Endothelial cell of umbilical vein (primary cell): Measurements from ENCODE around the gene TSPAN31.

Experiments
- CTCF ChIP-seq, 2 donors: IDR thresholded peaks; 1 replicate in 1 of 2; 2 replicates in 1 of 2; pipeline ENCODE4 v1.5.1; 2011; ENCODE audit warnings: low read length in 2 of 2, mild to moderate bottlenecking in 2 of 2, moderate library complexity in 2 of 2, control low read depth in 1 of 2, inconsistent platforms in 1 of 2, low read depth in 1 of 2; ENCODE audit not compliant: insufficient read depth in 1 of 2; ENCODE audit errors: extremely low read depth in 1 of 2
- JUN ChIP-seq: IDR thresholded peaks from 2 replicates; pipeline ENCODE4 v1.6.1; 2011; ENCODE audit warnings: borderline replicate concordance, low read depth; ENCODE audit not compliant: insufficient read length, insufficient read depth
- POLR2AphosphoS5 ChIP-seq: IDR thresholded peaks from 2 replicates; pipeline ENCODE4 v1.6.1; 2012; ENCODE audit warnings: low read depth, mild to moderate bottlenecking, control low read depth, low read length, moderate library complexity; ENCODE audit not compliant: insufficient read depth

GRCh38 chr12:57740656-57741412 lies 4.0 kb upstream of the TSPAN31 start:
- TF ChIP-seq CTCF (IDR thresholded peaks at IDR 0.05; ENCODE audit: extremely low read depth in 1 of 2, insufficient read depth in 1 of 2, low read depth in 1 of 2, low read length in 2 of 2) (no peak), JUN (no peak), POLR2AphosphoS5 (no peak)
